Measurements from ENCODE around the gene TMEM9B. TPM values are rescaled to one million over a fixed set of nuclear protein-coding genes. Genes with fewer than 3 reads are reported as not detected.
"Not testable (repeated sequence)": the region's sequence is repeated elsewhere in the genome, so short reads cannot be mapped to it uniquely, and the experiment has no call there.

Gene TMEM9B
- total and polyA plus RNA-seq, 2 donors (not counting 1 experiment from before 2014, with no cell fraction given) = 15.0 to 30.4 TPM

DNA sequence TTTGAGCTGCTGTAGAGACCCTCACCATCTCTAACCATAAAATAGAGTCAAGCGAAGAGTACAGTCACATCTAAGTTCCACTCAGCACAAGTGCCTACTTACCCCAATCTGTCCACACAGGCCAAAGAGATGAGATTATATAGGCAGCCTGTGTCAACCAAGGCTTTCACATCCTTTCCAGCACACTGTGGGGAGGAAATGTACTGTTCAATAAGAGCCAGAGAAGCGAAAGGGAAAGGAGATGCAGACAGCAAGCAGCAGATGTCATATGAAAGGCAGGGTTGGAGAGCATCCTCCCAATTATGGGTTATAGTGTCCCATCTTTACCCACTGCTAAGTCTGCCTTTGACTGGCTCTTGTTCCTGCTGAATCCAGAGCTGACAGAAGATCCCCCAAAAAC lies 23.2 kb upstream of the TMEM9B start:
- Histone ChIP-seq H3K27me3 (replicated peaks in 1 of 4; ENCODE audit: control extremely low read depth in 1 of 4, control insufficient read depth in 3 of 4, insufficient read depth in 4 of 4, low read length in 3 of 4) (peaks cover 0 to 4% (median 0%) of the 10 kb centered on the region in 4 experiments), H3K36me3 (replicated peaks in 1 of 2; ENCODE audit: control extremely low read depth in 1 of 2, control insufficient read depth in 1 of 2, extremely low read depth in 1 of 2, insufficient read depth in 2 of 2, low read length in 1 of 2) (no peaks in the 10 kb centered on the region), H3K79me2 (ENCODE audit: control insufficient read depth, insufficient read depth, low read length) (no peaks in the 10 kb centered on the region), H3K4me2 (replicated peaks; ENCODE audit: low read depth, low read length, poor library complexity, severe bottlenecking) (no peak overlapping the region), H3K27ac (ENCODE audit: low read length in 2 of 2) (no peak overlapping the region), H3K4me3 (ENCODE audit: control extremely low read depth in 1 of 5, extremely low read depth in 1 of 5, insufficient read depth in 1 of 5, low read depth in 2 of 5, low read length in 4 of 5) (no peak overlapping the region), H4K20me1 (ENCODE audit: control insufficient read depth, insufficient read depth, low read length, poor library complexity, severe bottlenecking) (no peaks in the 10 kb centered on the region), H3K4me1 (ENCODE audit: control insufficient read depth in 2 of 2, insufficient read depth in 2 of 2, low read length in 2 of 2) (no peaks in the 10 kb centered on the region), H3K9me3 (ENCODE audit: control extremely low read depth in 1 of 3, control insufficient read depth in 2 of 3, insufficient read depth in 1 of 3, low read length in 2 of 3) (no peaks in the 10 kb centered on the region), H2AFZ (ENCODE audit: insufficient read depth, low read depth, low read length, poor library complexity, severe bottlenecking) (no peak overlapping the region), H3K9ac (ENCODE audit: low read length) (no peak overlapping the region)
- POLR2A ChIA-PET = no interaction called here
- ATAC-seq (ENCODE audit: low read depth) = no peak
- H3K27me3 Mint-ChIP-seq = peaks cover 35% of the 10 kb centered on the region
- CTCF ChIA-PET = interaction anchor here (1.1 to 1.2 kb wide), 2 partner anchors 15 to 150 kb away, joined by 3 to 4 read pairs; no protein-coding TSS in a partner anchor
- no peak for DNase-seq
- no CpG with 5 or more reads among the region's 2 CpGs for WGBS (ENCODE audit: insufficient coverage)
- no peaks in the 10 kb centered on the region for H3K4me1 Mint-ChIP-seq
- no peak overlapping the region for H3K27ac Mint-ChIP-seq
- intact Hi-C loops (cut with micrococcal nuclease) = no loop called here
- no peak for TF ChIP-seq EZH2 (IDR thresholded peaks at IDR 0.05; ENCODE audit: borderline replicate concordance, insufficient read depth, low read depth, low read length, poor library complexity, severe bottlenecking)
- no peak for TF ChIP-seq CTCF (IDR thresholded peaks at IDR 0.05)
- no peak overlapping the region for H3K4me3 Mint-ChIP-seq
- no peaks in the 10 kb centered on the region for H3K9me3 Mint-ChIP-seq (ENCODE audit: insufficient read depth)

GRCh38 chr11:8986772-8987171 lies 22.5 kb upstream of the TMEM9B start:
- WGBS (ENCODE audit: insufficient coverage) = 90% methylated on average over 5 of the region's 6 CpGs
- POLR2A ChIA-PET, CTCF ChIA-PET: not testable (repeated sequence)

More at GRCh38 chr11:8986772-8987171, 22.5 kb upstream of the TMEM9B start:
- H2AFZ ChIP-seq (ENCODE audit: insufficient read depth, low read depth, low read length, poor library complexity, severe bottlenecking); H3K4me3 ChIP-seq (ENCODE audit: control extremely low read depth in 1 of 5, extremely low read depth in 1 of 5, insufficient read depth in 1 of 5, low read depth in 2 of 5, low read length in 4 of 5); H3K4me2 ChIP-seq (replicated peaks; ENCODE audit: low read depth, low read length, poor library complexity, severe bottlenecking); H3K4me3 Mint-ChIP-seq; ATAC-seq (ENCODE audit: low read depth); H3K4me1 Mint-ChIP-seq; H3K27ac ChIP-seq (ENCODE audit: low read length in 2 of 2); H3K9me3 ChIP-seq (ENCODE audit: control extremely low read depth in 1 of 3, control insufficient read depth in 2 of 3, insufficient read depth in 1 of 3, low read length in 2 of 3); H3K79me2 ChIP-seq (ENCODE audit: control insufficient read depth, insufficient read depth, low read length); H3K9ac ChIP-seq (ENCODE audit: low read length); H3K36me3 ChIP-seq (replicated peaks in 1 of 2; ENCODE audit: control extremely low read depth in 1 of 2, control insufficient read depth in 1 of 2, extremely low read depth in 1 of 2, insufficient read depth in 2 of 2, low read length in 1 of 2); H3K27ac Mint-ChIP-seq; H4K20me1 ChIP-seq (ENCODE audit: control insufficient read depth, insufficient read depth, low read length, poor library complexity, severe bottlenecking); H3K27me3 ChIP-seq (replicated peaks in 1 of 4; ENCODE audit: control extremely low read depth in 1 of 4, control insufficient read depth in 3 of 4, insufficient read depth in 4 of 4, low read length in 3 of 4); H3K4me1 ChIP-seq (ENCODE audit: control insufficient read depth in 2 of 2, insufficient read depth in 2 of 2, low read length in 2 of 2); DNase-seq; intact Hi-C loops (cut with micrococcal nuclease); H3K9me3 Mint-ChIP-seq (ENCODE audit: insufficient read depth): not testable (repeated sequence)
- H3K27me3 Mint-ChIP-seq = peaks cover 35% of the 10 kb centered on the region

Data from B cell (primary cell).